WTC11 (cell line): Measurements from ENCODE around the gene CELSR1. TPM values are rescaled to one million over a fixed set of nuclear protein-coding genes. Genes with fewer than 3 reads are reported as not detected.

Source experiments
- ATAC-seq: fragments of 200-7000 bp; cut with Tn5 transposase; 2 replicates; pipeline ENCODE4 v1.10.0; 2021; ENCODE audit warnings: mild to moderate bottlenecking, moderate library complexity
- CTCF ChIA-PET: fragments of 300-600 bp; sonication (Branson Sonifier 250); formaldehyde crosslinking; loops from one replicate; lab custom pipeline; 2021; ENCODE audit warnings: antibody characterized with exemption; lab: Charles Lee
- POLR2A ChIA-PET: fragments of 350-600 bp; sonication (Branson Sonifier 250); formaldehyde crosslinking; loops from one replicate; lab custom pipeline; 2021; ENCODE audit warnings: antibody characterized with exemption; lab: Charles Lee
- DNase-seq: peaks from one replicate; pipeline ENCODE4 v3.0.0; 2021; ENCODE audit warnings: low spot score
- H3K27ac Mint-ChIP-seq: 2 replicates; pipeline ENCODE4 v1.8.0; 2021; ENCODE audit warnings: mixed read lengths
- H3K27me3 Mint-ChIP-seq: 2 replicates; pipeline ENCODE4 v1.8.0; 2021; ENCODE audit warnings: low read depth, mild to moderate bottlenecking, moderate library complexity, mixed read lengths
- H3K36me3 Mint-ChIP-seq: 2 replicates; pipeline ENCODE4 v1.8.0; 2021; ENCODE audit warnings: mixed read lengths
- H3K4me1 Mint-ChIP-seq: 2 replicates; pipeline ENCODE4 v1.8.0; 2022; ENCODE audit warnings: mixed read lengths
- H3K4me3 Mint-ChIP-seq: 2 replicates; pipeline ENCODE4 v1.8.0; 2021; ENCODE audit warnings: mild to moderate bottlenecking, moderate library complexity, mixed read lengths
- H3K9me3 Mint-ChIP-seq: 2 replicates; pipeline ENCODE4 v1.8.0; 2021; ENCODE audit warnings: mixed read lengths
- ARID4B ChIP-seq: sonication (generic); formaldehyde crosslinking; IDR thresholded peaks from 2 replicates; pipeline ENCODE4 v1.8.0; 2023; ENCODE audit warnings: missing genetic modification reagents, mild to moderate bottlenecking, borderline replicate concordance
- CTCF ChIP-seq: fragments of 200-600 bp; IDR thresholded peaks from 2 replicates; pipeline ENCODE4 v1.8.0; 2022; ENCODE audit warnings: antibody characterized with exemption
- FOXJ3 ChIP-seq: sonication (generic); formaldehyde crosslinking; IDR thresholded peaks from 2 replicates; pipeline ENCODE4 v1.9.0; 2021; ENCODE audit warnings: missing genetic modification reagents, mild to moderate bottlenecking, borderline replicate concordance
- FOXP1 ChIP-seq: sonication (generic); formaldehyde crosslinking; IDR thresholded peaks from 2 replicates; pipeline ENCODE4 v1.8.0; 2022; ENCODE audit warnings: missing genetic modification reagents, mild to moderate bottlenecking, moderate library complexity, borderline replicate concordance
- GRHL2 ChIP-seq: fragments of 250-450 bp; sonication (Bioruptor Pico); IDR thresholded peaks from 2 replicates; pipeline ENCODE4 v1.8.0; 2022; ENCODE audit warnings: mild to moderate bottlenecking, moderate library complexity; ENCODE audit not compliant: insufficient replicate concordance, severe bottlenecking
- KAT7 ChIP-seq: sonication (generic); formaldehyde crosslinking; IDR thresholded peaks from 2 replicates; pipeline ENCODE4 v1.8.1; 2023; ENCODE audit warnings: missing genetic modification reagents, mild to moderate bottlenecking, borderline replicate concordance
- MYBL2 ChIP-seq: sonication (generic); formaldehyde crosslinking; IDR thresholded peaks from 2 replicates; pipeline ENCODE4 v1.8.1; 2023; ENCODE audit warnings: mild to moderate bottlenecking, moderate library complexity, missing genetic modification reagents
- NR1H2 ChIP-seq: sonication (generic); formaldehyde crosslinking; IDR thresholded peaks from 2 replicates; pipeline ENCODE4 v1.9.0; 2021; ENCODE audit warnings: mild to moderate bottlenecking, moderate library complexity, missing genetic modification reagents
- SMAD4 ChIP-seq: sonication (generic); formaldehyde crosslinking; IDR thresholded peaks from 2 replicates; pipeline ENCODE4 v1.8.0; 2022; ENCODE audit warnings: mild to moderate bottlenecking, missing genetic modification reagents
- SOX15 ChIP-seq: fragments of 250-450 bp; sonication (Bioruptor Pico); IDR thresholded peaks from 2 replicates; pipeline ENCODE4 v1.9.0; 2021; ENCODE audit warnings: mild to moderate bottlenecking
- SP1 ChIP-seq: sonication (generic); formaldehyde crosslinking; conservative IDR thresholded peaks from 2 replicates; pipeline ENCODE4 v1.8.1; 2022; ENCODE audit warnings: missing genetic modification reagents
- TCF7 ChIP-seq: sonication (generic); formaldehyde crosslinking; IDR thresholded peaks from 2 replicates; pipeline ENCODE4 v1.8.0; 2022; ENCODE audit warnings: mild to moderate bottlenecking, low read depth, missing genetic modification reagents, moderate library complexity
- USF2 ChIP-seq: sonication (generic); formaldehyde crosslinking; IDR thresholded peaks from 2 replicates; pipeline ENCODE4 v1.8.1; 2023; ENCODE audit warnings: mild to moderate bottlenecking, missing genetic modification reagents, moderate library complexity
- ZBTB21 ChIP-seq: sonication (generic); formaldehyde crosslinking; IDR thresholded peaks from 2 replicates; pipeline ENCODE4 v1.8.1; 2023; ENCODE audit warnings: mild to moderate bottlenecking, missing genetic modification reagents, borderline replicate concordance
- ZNF317 ChIP-seq: sonication (generic); formaldehyde crosslinking; IDR thresholded peaks from 2 replicates; pipeline ENCODE4 v1.8.1; 2023; ENCODE audit warnings: low read depth, mild to moderate bottlenecking, moderate library complexity, missing genetic modification reagents, borderline replicate concordance
- ZNF396 ChIP-seq: fragments of 250-450 bp; sonication (Bioruptor Pico); IDR thresholded peaks from 2 replicates; pipeline ENCODE4 v1.8.0; 2021; ENCODE audit warnings: mild to moderate bottlenecking, moderate library complexity, borderline replicate concordance
- ZNF423 ChIP-seq: fragments of 250-450 bp; sonication (Bioruptor Pico); IDR thresholded peaks from 2 replicates; pipeline ENCODE4 v2.1.2; 2022; ENCODE audit warnings: mild to moderate bottlenecking, moderate library complexity
- ZNF512 ChIP-seq: sonication (generic); formaldehyde crosslinking; IDR thresholded peaks from 2 replicates; pipeline ENCODE4 v1.8.1; 2022; ENCODE audit warnings: missing genetic modification reagents, borderline replicate concordance
- total RNA-seq: library from RNA; stranded (reverse); gene quantifications from 3 replicates; pipeline ENCODE4 v1.2.3, GENCODE V29; 2021
- TF ChIP-seq, protein P1 (sequence below): sonication (generic); formaldehyde crosslinking; IDR thresholded peaks from 2 replicates; pipeline ENCODE4 v1.8.1; 2022; ENCODE audit warnings: mild to moderate bottlenecking, moderate library complexity, missing genetic modification reagents

Gene CELSR1
- total RNA-seq, 1 experiment from 2014 or later: 16.8 TPM

DNA sequence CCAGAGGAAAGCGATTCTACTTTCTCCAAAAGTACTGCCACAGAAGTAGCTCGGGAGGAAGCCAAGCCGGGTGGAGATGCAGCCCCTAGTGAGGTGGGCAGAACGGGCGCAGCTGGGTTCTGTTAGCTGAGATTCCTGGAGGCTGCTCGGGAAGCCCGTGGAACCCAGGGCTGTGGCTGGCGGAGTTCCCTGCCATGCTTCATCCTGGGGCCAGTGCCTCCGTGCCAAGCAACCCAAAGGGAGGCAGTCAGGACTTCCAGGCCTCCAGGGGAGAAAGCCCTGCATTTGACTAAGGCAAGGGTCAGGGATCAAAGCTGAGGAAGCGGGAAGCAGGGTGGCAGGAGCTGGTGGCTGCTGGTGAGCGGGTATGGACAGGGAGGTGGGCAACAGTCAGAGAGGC lies 208.6 kb downstream of the CELSR1 start:
- 0 out of 2 replicates have a peak, but pooled peaks cover 3% of the 10 kb centered on the region for H3K4me1 Mint-ChIP-seq
- no peaks in the 10 kb centered on the region for H3K9me3 Mint-ChIP-seq
- ChIA-PET POLR2A (no interaction called here), CTCF (no interaction called here)
- TF ChIP-seq SMAD4 (CRISPR knock-in tag) (no peak), ZNF396 (CRISPR knock-in tag) (no peak), SOX15 (CRISPR knock-in tag) (no peak), USF2 (CRISPR knock-in tag) (no peak), MYBL2 (CRISPR knock-in tag) (no peak), FOXP1 (CRISPR knock-in tag) (no peak), GRHL2 (CRISPR knock-in tag) (no peak)
- no peak for DNase-seq
- no peaks in the 10 kb centered on the region for H3K27me3 Mint-ChIP-seq
- H3K4me3 Mint-ChIP-seq: no peak overlapping the region
- H3K36me3 Mint-ChIP-seq: peaks cover 53% of the 10 kb centered on the region
- H3K27ac Mint-ChIP-seq: no peak overlapping the region
- ATAC-seq: no peak

GRCh38 chr22:46327691-46328465 lies 209.5 kb downstream of the CELSR1 start:
- no peaks in the 10 kb centered on the region for H3K4me1 Mint-ChIP-seq
- POLR2A ChIA-PET: no interaction called here

More at GRCh38 chr22:46327691-46328465, 209.5 kb downstream of the CELSR1 start:
- H3K4me3 Mint-ChIP-seq: no peak overlapping the region
- CTCF ChIA-PET: no interaction called here
- TF ChIP-seq, protein P1, sequence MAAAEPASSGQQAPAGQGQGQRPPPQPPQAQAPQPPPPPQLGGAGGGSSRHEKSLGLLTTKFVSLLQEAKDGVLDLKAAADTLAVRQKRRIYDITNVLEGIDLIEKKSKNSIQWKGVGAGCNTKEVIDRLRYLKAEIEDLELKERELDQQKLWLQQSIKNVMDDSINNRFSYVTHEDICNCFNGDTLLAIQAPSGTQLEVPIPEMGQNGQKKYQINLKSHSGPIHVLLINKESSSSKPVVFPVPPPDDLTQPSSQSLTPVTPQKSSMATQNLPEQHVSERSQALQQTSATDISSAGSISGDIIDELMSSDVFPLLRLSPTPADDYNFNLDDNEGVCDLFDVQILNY: no peak
- TF ChIP-seq SP1 (CRISPR knock-in tag) (no peak), NR1H2 (CRISPR knock-in tag) (no peak), FOXJ3 (CRISPR knock-in tag) (no peak), ZBTB21 (CRISPR knock-in tag) (no peak), ZNF423 (CRISPR knock-in tag) (no peak), FOXP1 (CRISPR knock-in tag) (no peak), ARID4B (CRISPR knock-in tag) (no peak), TCF7 (no peak), KAT7 (no peak), ZNF317 (no peak), ZNF512 (CRISPR knock-in tag) (no peak), CTCF (no peak)
- H3K9me3 Mint-ChIP-seq: no peaks in the 10 kb centered on the region
- DNase-seq (no peak), ATAC-seq (no peak)
- H3K27ac Mint-ChIP-seq: no peak overlapping the region; the same call in 1 of the 2 replicates
- peaks cover 52% of the 10 kb centered on the region for H3K36me3 Mint-ChIP-seq
- H3K27me3 Mint-ChIP-seq: no peaks in the 10 kb centered on the region
